ENCODE results near the gene BICDL2. TPM values are rescaled to one million over a fixed set of nuclear protein-coding genes. Genes with fewer than 3 reads are reported as not detected.
A peak's percentile ranks its signal among the peaks of the same experiment; 100 is the strongest.

BICDL2 gene
- polyA plus RNA-seq, 2 of the 4 experiments (the other 2 are of a cell fraction) = not detected

DNA sequence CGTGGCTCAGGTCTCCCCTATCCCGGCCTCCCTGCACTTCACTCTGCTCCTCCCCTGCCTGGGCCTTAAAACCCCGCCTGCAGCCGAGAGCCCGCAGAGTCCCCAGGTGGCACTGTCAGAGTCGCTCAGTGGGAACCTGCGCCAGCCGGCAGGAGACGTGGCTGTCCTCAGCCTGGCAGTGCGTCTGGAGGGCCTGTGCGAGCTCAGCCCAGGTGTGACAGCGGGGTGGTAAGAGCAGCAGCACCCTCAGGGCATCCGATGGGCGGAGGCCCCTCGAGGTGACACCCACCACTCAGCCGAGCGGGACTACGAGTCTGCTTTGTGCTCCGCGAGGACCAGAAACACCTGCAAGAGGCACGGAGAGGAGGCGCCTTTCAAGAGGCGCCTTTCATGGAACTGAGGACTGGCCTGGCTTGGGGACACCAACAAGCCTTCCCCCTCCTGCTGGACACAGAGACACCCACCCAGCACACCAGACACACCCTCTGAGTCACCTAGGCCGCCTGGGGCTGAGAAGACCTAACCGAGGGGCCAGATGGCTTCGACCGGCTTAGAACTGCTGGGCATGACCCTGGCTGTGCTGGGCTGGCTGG, 23.8 kb downstream of the BICDL2 start, which contains the start of gene CLDN9:
CLDN9 (plus strand) TSS at position 96 of the 593 bp plus-strand sequence; CDS start at position 536, 440 bp downstream.
- POLR2A ChIA-PET = interaction anchor here (3.7 kb wide), 1 partner anchor 8 kb away, joined by 31 read pairs; the partner anchor contains the start of gene TNFRSF12A
- Histone ChIP-seq H3K4me1 (peaks cover 15% of the 10 kb centered on the region), H3K27ac (peak within 1 kb of the TSS in 1 of 2 experiments; percentile 58; a peak in 3 of 6 replicates), H3K4me2 (peak within 1 kb of the TSS; percentile 36; the same call in 2 of the 3 replicates), H3K4me3 (no peak within 1 kb of the TSS), H3K9me3 (no peaks in the 10 kb centered on the region)
- no peak for TF ChIP-seq MAFK (IDR thresholded peaks at IDR 0.05; ENCODE audit: partially characterized antibody)
- TF ChIP-seq PBX3 (IDR thresholded peaks at IDR 0.05) = no peak
- no peak for TF ChIP-seq MAX (IDR thresholded peaks at IDR 0.05)
- TF ChIP-seq, protein P1, sequence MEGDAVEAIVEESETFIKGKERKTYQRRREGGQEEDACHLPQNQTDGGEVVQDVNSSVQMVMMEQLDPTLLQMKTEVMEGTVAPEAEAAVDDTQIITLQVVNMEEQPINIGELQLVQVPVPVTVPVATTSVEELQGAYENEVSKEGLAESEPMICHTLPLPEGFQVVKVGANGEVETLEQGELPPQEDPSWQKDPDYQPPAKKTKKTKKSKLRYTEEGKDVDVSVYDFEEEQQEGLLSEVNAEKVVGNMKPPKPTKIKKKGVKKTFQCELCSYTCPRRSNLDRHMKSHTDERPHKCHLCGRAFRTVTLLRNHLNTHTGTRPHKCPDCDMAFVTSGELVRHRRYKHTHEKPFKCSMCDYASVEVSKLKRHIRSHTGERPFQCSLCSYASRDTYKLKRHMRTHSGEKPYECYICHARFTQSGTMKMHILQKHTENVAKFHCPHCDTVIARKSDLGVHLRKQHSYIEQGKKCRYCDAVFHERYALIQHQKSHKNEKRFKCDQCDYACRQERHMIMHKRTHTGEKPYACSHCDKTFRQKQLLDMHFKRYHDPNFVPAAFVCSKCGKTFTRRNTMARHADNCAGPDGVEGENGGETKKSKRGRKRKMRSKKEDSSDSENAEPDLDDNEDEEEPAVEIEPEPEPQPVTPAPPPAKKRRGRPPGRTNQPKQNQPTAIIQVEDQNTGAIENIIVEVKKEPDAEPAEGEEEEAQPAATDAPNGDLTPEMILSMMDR (IDR thresholded peaks at IDR 0.05) = no peak
- no peak for TF ChIP-seq USF2 (IDR thresholded peaks at IDR 0.05)
- TF ChIP-seq ZC3H11A (IDR thresholded peaks at IDR 0.05) = no peak
- TF ChIP-seq JUNB (IDR thresholded peaks at IDR 0.05) = no peak
- TF ChIP-seq EP300 (IDR thresholded peaks at IDR 0.05) = no peak
- TF ChIP-seq CBX2 (IDR thresholded peaks at IDR 0.05; ENCODE audit: borderline replicate concordance, low read depth) = no peak
- ATAC-seq (peak; percentile 22 to 51; a peak in 5 of 6 replicates), FAIRE-seq (no peak), DNase-seq (ENCODE audit: low read depth in 1 of 2, low spot score in 1 of 2) (no peak)
- CTCF ChIA-PET = interaction anchor here (13.6 to 14.8 kb wide), 2 partner anchors 8 to 17 kb away, joined by 112 to 214 read pairs; partner anchors contain the start of genes CLDN6, HCFC1R1, THOC6 and TNFRSF12A
- 73% methylated on average over 17 of the region's 27 CpGs for WGBS (ENCODE audit: missing lambda C conversion rate)

- POLR2A ChIA-PET = interaction anchor here (3.7 kb wide), 1 partner anchor 9 kb away, joined by 31 read pairs; the partner anchor contains the start of gene TNFRSF12A
- H3K27ac ChIP-seq = no peak overlapping the region; a peak in 1 of 6 replicates
- CTCF ChIA-PET = interaction anchor here (0.9 to 14.8 kb wide), 3 partner anchors 8 to 17 kb away, joined by 4 to 214 read pairs (median 112); partner anchors contain the start of genes CLDN6, HCFC1R1, THOC6 and TNFRSF12A
- no peak overlapping the region for H3K4me3 ChIP-seq
- H3K4me1 ChIP-seq = peaks cover 15% of the 10 kb centered on the region
- H3K4me2 ChIP-seq = no peak overlapping the region
- TF ChIP-seq HOXA7 (CRISPR knock-in tag; IDR thresholded peaks at IDR 0.05) (no peak), ZFP36 (IDR thresholded peaks at IDR 0.05; ENCODE audit: borderline replicate concordance, partially characterized antibody) (no peak), EHF (CRISPR knock-in tag; IDR thresholded peaks at IDR 0.05) (no peak), RARB (CRISPR knock-in tag; IDR thresholded peaks at IDR 0.05) (no peak), BHLHE40 (IDR thresholded peaks at IDR 0.05; ENCODE audit: low read depth, low read length) (no peak), POLR2AphosphoS2 (conservative IDR thresholded peaks at IDR 0.05; ENCODE audit: low read length) (no peak), HDAC2 (IDR thresholded peaks at IDR 0.05) (no peak), JUNB (IDR thresholded peaks at IDR 0.05) (no peak), HOXB5 (CRISPR knock-in tag; IDR thresholded peaks at IDR 0.05) (no peak), EP300 (IDR thresholded peaks at IDR 0.05) (no peak), NFE2L2 (conservative IDR thresholded peaks at IDR 0.05; ENCODE audit: low read length) (no peak), PHF8 (IDR thresholded peaks at IDR 0.05; ENCODE audit: borderline replicate concordance, low read depth) (no peak)
- TF ChIP-seq, protein P1 (IDR thresholded peaks at IDR 0.05) = no peak
- TF ChIP-seq, protein P2, sequence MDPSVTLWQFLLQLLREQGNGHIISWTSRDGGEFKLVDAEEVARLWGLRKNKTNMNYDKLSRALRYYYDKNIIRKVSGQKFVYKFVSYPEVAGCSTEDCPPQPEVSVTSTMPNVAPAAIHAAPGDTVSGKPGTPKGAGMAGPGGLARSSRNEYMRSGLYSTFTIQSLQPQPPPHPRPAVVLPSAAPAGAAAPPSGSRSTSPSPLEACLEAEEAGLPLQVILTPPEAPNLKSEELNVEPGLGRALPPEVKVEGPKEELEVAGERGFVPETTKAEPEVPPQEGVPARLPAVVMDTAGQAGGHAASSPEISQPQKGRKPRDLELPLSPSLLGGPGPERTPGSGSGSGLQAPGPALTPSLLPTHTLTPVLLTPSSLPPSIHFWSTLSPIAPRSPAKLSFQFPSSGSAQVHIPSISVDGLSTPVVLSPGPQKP (IDR thresholded peaks at IDR 0.05; ENCODE audit: low read depth, low read length) = no peak
- ATAC-seq (no peak), DNase-seq (ENCODE audit: low read depth in 1 of 2, low spot score in 1 of 2) (no peak), FAIRE-seq (no peak)
- 88% methylated on average over 17 of the region's 19 CpGs for WGBS (ENCODE audit: missing lambda C conversion rate)
- H3K9me3 ChIP-seq = no peaks in the 10 kb centered on the region
Observed at GRCh38 chr16:3012246-3012645, 24.5 kb downstream of the BICDL2 start.
